Stimulated activated naive CD8-positive, alpha-beta T cell treated with anti-CD3 and anti-CD28 coated beads, Interleukin-15, Interleukin-2, amounts not matched to agents 100 ng/mL and 50 ng/mL, for 24 hours (primary cell): ENCODE results near the gene MRPL11.
A peak's percentile ranks its signal among the peaks of the same experiment; 100 is the strongest.

Experiments used
- H3K27ac Mint-ChIP-seq: one replicate; pipeline ENCODE4 v1.8.0; 2021; ENCODE audit warnings: mild to moderate bottlenecking, mixed read lengths
- H3K27me3 Mint-ChIP-seq: one replicate; pipeline ENCODE4 v1.8.0; 2021; ENCODE audit warnings: mixed read lengths
- H3K36me3 Mint-ChIP-seq: one replicate; pipeline ENCODE4 v1.8.0; 2021; ENCODE audit warnings: low read depth, mixed read lengths
- H3K4me1 Mint-ChIP-seq: one replicate; pipeline ENCODE4 v1.8.0; 2021; ENCODE audit warnings: low read depth, mixed read lengths
- H3K4me3 Mint-ChIP-seq: one replicate; pipeline ENCODE4 v1.8.0; 2021; ENCODE audit warnings: mild to moderate bottlenecking, mixed read lengths
- H3K9me3 Mint-ChIP-seq: one replicate; pipeline ENCODE4 v1.8.0; 2021; ENCODE audit warnings: mixed read lengths

Gene MRPL11

GRCh38 chr11:66438504-66439466, at the start of gene MRPL11:
TSS of gene MRPL11 (minus strand) at chr11:66438848. CDS start at chr11:66438754, 94 bp downstream.
- Mint-ChIP-seq H3K27me3 (peaks cover 3% of the 10 kb centered on the region), H3K4me1 (peaks cover 20% of the 10 kb centered on the region), H3K27ac (peak within 1 kb of the TSS; percentile 98), H3K36me3 (peaks cover 26% of the 10 kb centered on the region), H3K9me3 (peaks cover 11% of the 10 kb centered on the region), H3K4me3 (peak within 1 kb of the TSS; percentile 98)

GRCh38 chr11:66484806-66485380, 46.2 kb upstream of the MRPL11 start:
- Mint-ChIP-seq H3K9me3 (no peaks in the 10 kb centered on the region), H3K4me1 (peaks cover 20% of the 10 kb centered on the region), H3K27me3 (no peaks in the 10 kb centered on the region), H3K4me3 (no peak overlapping the region), H3K36me3 (peaks cover 37% of the 10 kb centered on the region), H3K27ac (no peak overlapping the region)

- H3K4me3 Mint-ChIP-seq: peak within 1 kb of the TSS; percentile 89
- peak within 1 kb of the TSS; percentile 79 for H3K27ac Mint-ChIP-seq
- no peaks in the 10 kb centered on the region for H3K27me3 Mint-ChIP-seq
- peaks cover 29% of the 10 kb centered on the region for H3K4me1 Mint-ChIP-seq
- H3K9me3 Mint-ChIP-seq: no peaks in the 10 kb centered on the region
- H3K36me3 Mint-ChIP-seq: peaks cover 16% of the 10 kb centered on the region
These were observed 41.7 kb upstream of the MRPL11 start, which contains the start of gene DPP3 for GRCh38 chr11:66480117-66480938. TSS of gene DPP3 (plus strand) at chr11:66480434. CDS start at chr11:66482201, 1,767 bp downstream.

- no peaks in the 10 kb centered on the region for H3K27me3 Mint-ChIP-seq
- H3K4me3 Mint-ChIP-seq: peak overlapping the region; percentile 89
- H3K27ac Mint-ChIP-seq: peak overlapping the region; percentile 79
- H3K36me3 Mint-ChIP-seq: peaks cover 15% of the 10 kb centered on the region
- H3K9me3 Mint-ChIP-seq: no peaks in the 10 kb centered on the region
- H3K4me1 Mint-ChIP-seq: peaks cover 26% of the 10 kb centered on the region
These were observed 40.9 kb upstream of the MRPL11 start for GRCh38 chr11:66479394-66480116.

GRCh38 chr11:66478729-66479393, 40.2 kb upstream of the MRPL11 start:
- Mint-ChIP-seq H3K27me3 (no peaks in the 10 kb centered on the region), H3K9me3 (no peaks in the 10 kb centered on the region), H3K4me1 (peaks cover 26% of the 10 kb centered on the region), H3K36me3 (peaks cover 15% of the 10 kb centered on the region), H3K4me3 (peak overlapping the region; percentile 89), H3K27ac (peak overlapping the region; percentile 79)

- no peak overlapping the region for H3K4me3 Mint-ChIP-seq
- peaks cover 24% of the 10 kb centered on the region for H3K4me1 Mint-ChIP-seq
- H3K27ac Mint-ChIP-seq: no peak overlapping the region
- H3K9me3 Mint-ChIP-seq: no peaks in the 10 kb centered on the region
- peaks cover 5% of the 10 kb centered on the region for H3K36me3 Mint-ChIP-seq
- no peaks in the 10 kb centered on the region for H3K27me3 Mint-ChIP-seq
These were observed 38.9 kb upstream of the MRPL11 start for GRCh38 chr11:66477263-66478201.

GRCh38 chr11:66476841-66477251, 38.2 kb upstream of the MRPL11 start:
- no peaks in the 10 kb centered on the region for H3K27me3 Mint-ChIP-seq

GRCh38 chr11:66476173-66476840, 37.7 kb upstream of the MRPL11 start:
- Mint-ChIP-seq H3K4me1 (peaks cover 17% of the 10 kb centered on the region), H3K4me3 (no peak overlapping the region), H3K27ac (no peak overlapping the region)

More at GRCh38 chr11:66476841-66477251, 38.2 kb upstream of the MRPL11 start:
- no peak overlapping the region for H3K4me3 Mint-ChIP-seq
- H3K9me3 Mint-ChIP-seq: no peaks in the 10 kb centered on the region
- H3K36me3 Mint-ChIP-seq: peaks cover 3% of the 10 kb centered on the region
- H3K27ac Mint-ChIP-seq: no peak overlapping the region
- H3K4me1 Mint-ChIP-seq: peaks cover 20% of the 10 kb centered on the region

GRCh38 chr11:66475349-66476172, 36.9 kb upstream of the MRPL11 start:
- Mint-ChIP-seq H3K4me1 (peaks cover 10% of the 10 kb centered on the region), H3K4me3 (no peak overlapping the region), H3K27me3 (no peaks in the 10 kb centered on the region), H3K36me3 (peaks cover 3% of the 10 kb centered on the region), H3K27ac (no peak overlapping the region), H3K9me3 (no peaks in the 10 kb centered on the region)

More at GRCh38 chr11:66476173-66476840, 37.7 kb upstream of the MRPL11 start:
- no peaks in the 10 kb centered on the region for H3K27me3 Mint-ChIP-seq
- H3K9me3 Mint-ChIP-seq: no peaks in the 10 kb centered on the region
- peaks cover 3% of the 10 kb centered on the region for H3K36me3 Mint-ChIP-seq

- H3K4me1 Mint-ChIP-seq: peaks cover 7% of the 10 kb centered on the region
- H3K9me3 Mint-ChIP-seq: no peaks in the 10 kb centered on the region
- H3K27me3 Mint-ChIP-seq: no peaks in the 10 kb centered on the region
- no peak overlapping the region for H3K27ac Mint-ChIP-seq
- peaks cover 3% of the 10 kb centered on the region for H3K36me3 Mint-ChIP-seq
- no peak overlapping the region for H3K4me3 Mint-ChIP-seq
These were observed 35.2 kb upstream of the MRPL11 start for GRCh38 chr11:66473608-66474515.

- Mint-ChIP-seq H3K9me3 (no peaks in the 10 kb centered on the region), H3K4me3 (no peak overlapping the region), H3K36me3 (peaks cover 3% of the 10 kb centered on the region), H3K4me1 (peaks cover 9% of the 10 kb centered on the region), H3K27ac (no peak overlapping the region), H3K27me3 (no peaks in the 10 kb centered on the region)
These were observed 34.5 kb upstream of the MRPL11 start for GRCh38 chr11:66473167-66473566.
